Heart right ventricle (tissue), 16 donors: ENCODE results near the gene ADAMTSL2. TPM values are rescaled to one million over a fixed set of nuclear protein-coding genes. Genes with fewer than 3 reads are reported as not detected.

ENCODE experiments used
- ATAC-seq, 8 donors: fragments of 200-7000 bp; cut with Tn5 transposase; one replicate each; pipeline ENCODE4 v1.9.1; 2020; ENCODE audit warnings: mild to moderate bottlenecking in 8 of 8, moderate library complexity in 8 of 8, moderate number of reproducible peaks in 1 of 8
- DNase-seq, 2 donors: peaks; one replicate each; pipeline ENCODE4 v3.0.0-alpha.2; 2020
- H3K27ac ChIP-seq, 10 donors: fragments of 200-600 bp; sonication (generic) in 2 of 10; one replicate each; pipeline versions ENCODE4 v1.5.0 to v1.8.0; 2020 to 2022; ENCODE audit warnings: mild to moderate bottlenecking in 3 of 10
- H3K27me3 ChIP-seq, 7 donors: fragments of 200-600 bp; one replicate each; pipeline ENCODE4 v1.8.0; 2021 to 2022; ENCODE audit warnings: mild to moderate bottlenecking in 2 of 7
- H3K36me3 ChIP-seq, 9 donors: fragments of 200-600 bp; sonication (generic) in 1 of 9; one replicate each; pipeline versions ENCODE4 v1.5.0 to v1.8.0; 2020 to 2022; ENCODE audit warnings: mild to moderate bottlenecking in 2 of 9
- H3K4me1 ChIP-seq, 9 donors: fragments of 200-600 bp; sonication (generic) in 1 of 9; one replicate each; pipeline versions ENCODE4 v1.5.0 to v1.8.0; 2020 to 2022; ENCODE audit warnings: mild to moderate bottlenecking in 4 of 9
- H3K4me3 ChIP-seq, 10 donors: fragments of 200-600 bp; sonication (generic) in 2 of 10; one replicate each; pipeline versions ENCODE4 v1.5.0 to v1.8.0; 2020 to 2022; ENCODE audit warnings: mild to moderate bottlenecking in 7 of 10, moderate library complexity in 2 of 10
- H3K9me3 ChIP-seq, 11 donors: fragments of 200-600 bp in 10 of 11; sonication (generic) in 2 of 11; one replicate each; pipeline versions ENCODE4 v1.5.0 to v1.8.0; 2013 to 2022; ENCODE audit warnings: mild to moderate bottlenecking in 2 of 11, control low read depth in 1 of 11, moderate library complexity in 1 of 11
- CTCF ChIP-seq, 9 donors: fragments of 200-600 bp; sonication (generic) in 2 of 9; IDR thresholded peaks; one replicate each; pipeline versions ENCODE4 v1.5.0 to v1.8.0; 2021 to 2022; ENCODE audit warnings: antibody characterized with exemption in 9 of 9, mild to moderate bottlenecking in 5 of 9, moderate library complexity in 1 of 9
- WGBS, 2 donors: extraction: QIAGEN DNeasy Blood & Tissue Kit; methylation state at CpG; one replicate each; pipeline ENCODE4 v1.1.7; 2013; ENCODE audit warnings: inconsistent platforms in 1 of 2; 5-methylcytosine and 5-hydroxymethylcytosine counted together
- intact Hi-C, 10 donors: fragments of 100-400 bp; cut with DNase I; formaldehyde crosslinking; loops; one replicate each; pipeline versions ENCODE4 v1.11.1 to v1.14.2; 2022
- polyA plus RNA-seq, 2 donors: library from polyadenylated mRNA; stranded (reverse); fragments of 200-250 nt; gene quantifications; one replicate each; pipeline ENCODE4 v1.2.3, GENCODE V29; 2013
- total RNA-seq, 10 donors: library from RNA; stranded (reverse); fragmentation: NEBNext Ultra II Directional in 3 of 10; extraction: Animal tissue kit (Norgen Biotek cat#: 25700) in 3 of 10; gene quantifications; one replicate each; pipeline versions ENCODE4 v1.2.1 to v1.2.4, GENCODE V29; 2021 to 2023
- donor health status: Arrhythmogenic right ventricular cardiomyopathy.
- donor health status: ischemic (EF 13 %, LVEDD 7.1; RV severe dilation, severe dysfunction).
- donor health status: healthy with polysubstance abuse.
- donor health status: DM: no; HTN: yes; CAD: no.
- donor health status: DM: no; HTN: no; CAD: no.
- donor health status: ischemic (EF 25% LVEDD 6.9; RV normal size, moderate dysfunction).
- donor health status: ischemic (EF 25% LVEDD 5.7; RV mildly dilated, moderate dysfunction).
- donor health status: healthy.
- donor health status: DM: yes; HTN: yes; CAD: no.
- donor health status: Ischemic cardiomyopathy.
- donor health status: ischemic (EF 35%, LVEDD 5.7; RV mildly dilated, moderate dysfunction).
- donor health status: nonischemic (EF 11% LVEDD 7.7; RV severe dilation, severe dysfunction).
- donor health status: DM: yes; HTN: yes; CAD: no.
- donor health status: PGD.
- donor health status: ischemic (EF 29% LVEDD 5.4; RV normal size, mild dysfunction).
- donor health status: nonischemic (EF 23%, LVEDD 6.1; RV moderate dilation, normal function).

The ADAMTSL2 gene
- total and polyA plus RNA-seq, 12 donors = 2.0 to 9.1 (median 4.5) TPM

- no peaks in the 10 kb centered on the region for H3K36me3 ChIP-seq
- DNase-seq (no peak), ATAC-seq (peak in 7 of 8 donors; percentile 1 to 21 (median 9))
- peak overlapping the region in 8 of 10 donors; percentile 33 to 60 (median 56) for H3K4me3 ChIP-seq
- H3K9me3 ChIP-seq = no peaks in the 10 kb centered on the region
- peak overlapping the region in 9 of 10 donors; percentile 15 to 81 (median 61) for H3K27ac ChIP-seq
- H3K4me1 ChIP-seq = peaks cover 20 to 68% (median 29%) of the 10 kb centered on the region in 9 donors
- peaks cover 0 to 46% (median 3%) of the 10 kb centered on the region in 7 donors for H3K27me3 ChIP-seq
- intact Hi-C loops = loop anchor here (1.0 to 5.0 kb wide), 5 partner anchors 48 to 193 kb away; no protein-coding TSS in a partner anchor
- TF ChIP-seq CTCF (IDR thresholded peaks at IDR 0.05) = no peak
- WGBS, 2 donors = 52 to 60% methylated on average over 8 to 9 of the region's 9 CpGs
Measured at GRCh38 chr9:133533857-133534256, 647 bp upstream of the ADAMTSL2 start.

- intact Hi-C loops = loop anchor here in 2 of 10 donors (2.0 to 5.0 kb wide), 2 partner anchors 42 to 189 kb away; no protein-coding TSS in a partner anchor
- Histone ChIP-seq H3K27ac (peak overlapping the region in 3 of 10 donors; percentile 69 to 81 (median 71)), H3K4me1 (peaks cover 23 to 72% (median 44%) of the 10 kb centered on the region in 9 donors), H3K4me3 (peak overlapping the region in 9 of 10 donors; percentile 33 to 60 (median 54)), H3K9me3 (no peaks in the 10 kb centered on the region), H3K27me3 (peaks cover 0 to 37% (median 0%) of the 10 kb centered on the region in 7 donors), H3K36me3 (no peaks in the 10 kb centered on the region)
- ATAC-seq (no peak), DNase-seq (no peak)
- 57 to 63% methylated on average over 13 of the region's 13 CpGs for WGBS, 2 donors
- no peak for TF ChIP-seq CTCF (IDR thresholded peaks at IDR 0.05)
Measured at GRCh38 chr9:133535306-133535877, 888 bp downstream of the ADAMTSL2 start.

GRCh38 chr9:133536080-133536479 lies 1.6 kb downstream of the ADAMTSL2 start:
- H3K4me1 ChIP-seq = peaks cover 23 to 76% (median 47%) of the 10 kb centered on the region in 9 donors
- H3K36me3 ChIP-seq = peaks cover 0 to 5% (median 0%) of the 10 kb centered on the region in 9 donors
- ATAC-seq (no peak), DNase-seq (no peak)
- TF ChIP-seq CTCF (IDR thresholded peaks at IDR 0.05) = no peak
- H3K27me3 ChIP-seq = peaks cover 0 to 35% (median 0%) of the 10 kb centered on the region in 7 donors
- intact Hi-C loops = loop anchor here in 2 of 10 donors (2.0 to 5.0 kb wide), 2 partner anchors 41 to 183 kb away; no protein-coding TSS in a partner anchor
- H3K27ac ChIP-seq = peak overlapping the region in 1 of 10 donors; percentile 81
- H3K4me3 ChIP-seq = peak overlapping the region in 6 of 10 donors; percentile 51 to 60 (median 59)
- H3K9me3 ChIP-seq = no peaks in the 10 kb centered on the region
- WGBS, 2 donors = 91 to 92% methylated on average over 11 of the region's 11 CpGs

- no peaks in the 10 kb centered on the region for H3K9me3 ChIP-seq
- no peak overlapping the region for H3K27ac ChIP-seq
- peak overlapping the region in 2 of 10 donors; percentile 59 to 60 for H3K4me3 ChIP-seq
- intact Hi-C loops = loop anchor here in 2 of 10 donors (2.0 to 5.0 kb wide), 2 partner anchors 41 to 182 kb away; no protein-coding TSS in a partner anchor
- DNase-seq = no peak
- H3K36me3 ChIP-seq = peaks cover 0 to 8% (median 0%) of the 10 kb centered on the region in 9 donors
- WGBS, 2 donors = 91 to 98% methylated on average over 9 of the region's 9 CpGs
- TF ChIP-seq CTCF (IDR thresholded peaks at IDR 0.05) = no peak
- H3K27me3 ChIP-seq = peaks cover 0 to 35% (median 0%) of the 10 kb centered on the region in 7 donors
- peaks cover 23 to 72% (median 47%) of the 10 kb centered on the region in 9 donors for H3K4me1 ChIP-seq
- no peak for ATAC-seq
Measured at GRCh38 chr9:133536536-133536935, 2.0 kb downstream of the ADAMTSL2 start.
